ENCODE results near the gene LCN10. TPM values are rescaled to one million over a fixed set of nuclear protein-coding genes. Genes with fewer than 3 reads are reported as not detected.

LCN10 gene
- polyA plus RNA-seq, 3 donors, result 0.16 TPM; not detected in 2

DNA sequence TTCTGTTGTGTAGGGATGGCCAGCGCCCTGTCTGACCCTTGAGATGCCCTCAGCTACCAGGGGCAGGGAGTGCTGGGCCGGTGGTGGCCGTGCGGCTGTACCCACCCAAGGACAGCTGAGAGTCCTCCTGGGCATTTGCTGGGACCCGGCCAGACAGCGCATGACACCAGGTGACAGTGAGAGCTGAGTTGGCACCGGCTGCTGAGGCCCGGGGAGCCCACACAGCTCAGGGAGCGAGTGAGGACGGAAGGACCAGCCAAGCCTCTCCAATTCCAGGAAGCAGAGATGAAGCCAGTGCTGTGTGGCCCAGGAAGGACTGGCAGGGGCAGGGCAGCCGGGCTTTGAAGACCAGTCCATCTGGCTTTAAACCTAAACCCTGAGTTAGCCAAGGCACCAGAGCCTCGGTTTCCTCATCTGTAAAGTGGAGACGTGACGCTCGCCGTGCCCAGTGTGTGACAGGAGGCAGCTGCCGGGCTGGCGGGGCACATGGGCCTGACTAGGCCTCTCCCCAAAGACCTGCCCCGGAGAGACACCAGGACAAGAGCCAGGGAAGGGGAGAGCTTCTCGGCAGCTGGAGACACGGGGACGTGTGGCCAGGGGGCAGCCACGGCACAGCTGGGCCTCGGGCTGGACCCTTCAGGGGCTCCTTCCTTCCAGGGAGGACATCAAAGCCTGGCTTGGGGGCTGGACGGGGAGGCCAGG, 52.5 kb downstream of the LCN10 start:
- peaks cover 16% of the 10 kb centered on the region for H3K79me2 ChIP-seq (ENCODE audit: insufficient read depth, low read length)
- H3K9me3 Mint-ChIP-seq, result peaks cover 0 to 3% (median 0%) of the 10 kb centered on the region in 7 donors
- H3K4me3 ChIP-seq (replicated peaks in 1 of 3; ENCODE audit: low read depth in 2 of 3, low read length in 3 of 3), result no peak overlapping the region
- peaks cover 32 to 38% of the 10 kb centered on the region in 2 donors for H3K4me1 ChIP-seq (ENCODE audit: control insufficient read depth in 1 of 2, insufficient read depth in 2 of 2, low read length in 2 of 2)
- H3K27me3 Mint-ChIP-seq (ENCODE audit: low read depth in 3 of 3), result peaks cover 2 to 4% (median 3%) of the 10 kb centered on the region in 3 donors
- H4K20me1 ChIP-seq (ENCODE audit: insufficient read depth, low read length), result peaks cover 11% of the 10 kb centered on the region
- DNase-seq, result no peak
- peaks cover 23% of the 10 kb centered on the region for H3K4me1 Mint-ChIP-seq
- H2AFZ ChIP-seq (ENCODE audit: insufficient read depth, low read depth, low read length, poor library complexity, severe bottlenecking), result no peak overlapping the region
- peak overlapping the region in 1 of 7 donors; percentile 53 for H3K27ac Mint-ChIP-seq
- intact Hi-C loops (cut with micrococcal nuclease), result no loop called here
- WGBS (ENCODE audit: insufficient coverage), result 98% methylated on average over 25 of the region's 25 CpGs
- H3K27ac ChIP-seq (ENCODE audit: low read depth in 1 of 2, low read length in 2 of 2), result no peak overlapping the region
- TF ChIP-seq, protein P1, sequence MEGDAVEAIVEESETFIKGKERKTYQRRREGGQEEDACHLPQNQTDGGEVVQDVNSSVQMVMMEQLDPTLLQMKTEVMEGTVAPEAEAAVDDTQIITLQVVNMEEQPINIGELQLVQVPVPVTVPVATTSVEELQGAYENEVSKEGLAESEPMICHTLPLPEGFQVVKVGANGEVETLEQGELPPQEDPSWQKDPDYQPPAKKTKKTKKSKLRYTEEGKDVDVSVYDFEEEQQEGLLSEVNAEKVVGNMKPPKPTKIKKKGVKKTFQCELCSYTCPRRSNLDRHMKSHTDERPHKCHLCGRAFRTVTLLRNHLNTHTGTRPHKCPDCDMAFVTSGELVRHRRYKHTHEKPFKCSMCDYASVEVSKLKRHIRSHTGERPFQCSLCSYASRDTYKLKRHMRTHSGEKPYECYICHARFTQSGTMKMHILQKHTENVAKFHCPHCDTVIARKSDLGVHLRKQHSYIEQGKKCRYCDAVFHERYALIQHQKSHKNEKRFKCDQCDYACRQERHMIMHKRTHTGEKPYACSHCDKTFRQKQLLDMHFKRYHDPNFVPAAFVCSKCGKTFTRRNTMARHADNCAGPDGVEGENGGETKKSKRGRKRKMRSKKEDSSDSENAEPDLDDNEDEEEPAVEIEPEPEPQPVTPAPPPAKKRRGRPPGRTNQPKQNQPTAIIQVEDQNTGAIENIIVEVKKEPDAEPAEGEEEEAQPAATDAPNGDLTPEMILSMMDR (IDR thresholded peaks at IDR 0.05), result no peak
- no peaks in the 10 kb centered on the region for H3K9me3 ChIP-seq (replicated peaks in 1 of 2; ENCODE audit: control insufficient read depth in 1 of 2, insufficient read depth in 1 of 2, low read length in 2 of 2)
- H3K9ac ChIP-seq (ENCODE audit: insufficient read depth, low read length, poor library complexity, severe bottlenecking), result no peak overlapping the region
- no peak overlapping the region for H3K4me2 ChIP-seq (replicated peaks; ENCODE audit: extremely low read depth, low read length, poor library complexity, severe bottlenecking)
- H3K36me3 ChIP-seq (replicated peaks in 1 of 2; ENCODE audit: control insufficient read depth in 1 of 2, insufficient read depth in 2 of 2, low read length in 2 of 2), result no peaks in the 10 kb centered on the region
- no peaks in the 10 kb centered on the region for H3K36me3 Mint-ChIP-seq
- no peaks in the 10 kb centered on the region for H3K27me3 ChIP-seq (ENCODE audit: control insufficient read depth in 2 of 2, insufficient read depth in 2 of 2, low read length in 2 of 2)
- H3K4me3 Mint-ChIP-seq, result no peak overlapping the region

DNA sequence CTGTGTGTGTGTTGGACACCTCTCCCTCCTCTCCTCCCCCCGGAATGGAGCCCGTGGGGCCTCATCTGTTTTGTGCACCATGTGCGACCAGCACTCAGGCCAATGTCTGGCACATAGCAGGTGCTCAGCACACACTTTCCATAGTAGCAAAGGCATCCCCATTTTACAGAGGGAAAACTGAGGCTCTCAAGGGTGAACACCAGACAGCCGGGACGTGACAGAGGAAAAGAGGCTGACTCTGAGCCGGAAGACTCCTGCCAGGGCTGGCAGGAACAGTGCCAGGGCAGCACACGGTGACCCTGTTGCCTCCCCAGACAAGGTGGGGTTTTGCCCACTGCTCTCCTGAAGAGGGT, 53.7 kb downstream of the LCN10 start:
- Mint-ChIP-seq H3K4me1 (peaks cover 30% of the 10 kb centered on the region), H3K9me3 (peaks cover 0 to 3% (median 0%) of the 10 kb centered on the region in 7 donors), H3K27me3 (ENCODE audit: low read depth in 3 of 3) (peaks cover 0 to 4% (median 2%) of the 10 kb centered on the region in 3 donors), H3K27ac (peak overlapping the region in 2 of 7 donors; percentile 40 to 66), H3K36me3 (no peaks in the 10 kb centered on the region), H3K4me3 (no peak overlapping the region)
- H3K4me3 ChIP-seq (replicated peaks in 1 of 3; ENCODE audit: low read depth in 2 of 3, low read length in 3 of 3), result no peak overlapping the region
- H3K79me2 ChIP-seq (ENCODE audit: insufficient read depth, low read length), result peaks cover 27% of the 10 kb centered on the region
- no peak overlapping the region for H3K4me2 ChIP-seq (replicated peaks; ENCODE audit: extremely low read depth, low read length, poor library complexity, severe bottlenecking)
- H3K9me3 ChIP-seq (replicated peaks in 1 of 2; ENCODE audit: control insufficient read depth in 1 of 2, insufficient read depth in 1 of 2, low read length in 2 of 2), result no peaks in the 10 kb centered on the region
- no peak for DNase-seq
- WGBS (ENCODE audit: insufficient coverage), result 87% methylated on average over 5 of the region's 7 CpGs
- no peak overlapping the region for H3K27ac ChIP-seq (ENCODE audit: low read depth in 1 of 2, low read length in 2 of 2)
- TF ChIP-seq, protein P1 (IDR thresholded peaks at IDR 0.05), result no peak
- H3K4me1 ChIP-seq (ENCODE audit: control insufficient read depth in 1 of 2, insufficient read depth in 2 of 2, low read length in 2 of 2), result peaks cover 31 to 40% of the 10 kb centered on the region in 2 donors
- intact Hi-C loops (cut with micrococcal nuclease), result loop anchor here (5.0 kb wide), 2 partner anchors 38 to 202 kb away; no protein-coding TSS in a partner anchor
- peaks cover 0 to 4% of the 10 kb centered on the region in 2 donors for H3K36me3 ChIP-seq (replicated peaks in 1 of 2; ENCODE audit: control insufficient read depth in 1 of 2, insufficient read depth in 2 of 2, low read length in 2 of 2)
- H3K9ac ChIP-seq (ENCODE audit: insufficient read depth, low read length, poor library complexity, severe bottlenecking), result no peak overlapping the region
- H3K27me3 ChIP-seq (ENCODE audit: control insufficient read depth in 2 of 2, insufficient read depth in 2 of 2, low read length in 2 of 2), result no peaks in the 10 kb centered on the region
- no peak overlapping the region for H2AFZ ChIP-seq (ENCODE audit: insufficient read depth, low read depth, low read length, poor library complexity, severe bottlenecking)
- peaks cover 23% of the 10 kb centered on the region for H4K20me1 ChIP-seq (ENCODE audit: insufficient read depth, low read length)

Data from CD14-positive monocyte (primary cell).